NOMO-1 (cell line): Measurements from ENCODE around the gene DHRS7B.
"Not testable (repeated sequence)": the region's sequence is repeated elsewhere in the genome, so short reads cannot be mapped to it uniquely, and the experiment has no call there.

Experiments
- DNase-seq, 2 experiments: peaks; one replicate each; lab custom pipeline; 2025; ENCODE audit not compliant: unreplicated experiment in 2 of 2; lab: John Stamatoyannopoulos, UW

DHRS7B gene

GRCh38 chr17:21126645-21127508 lies at the start of gene DHRS7B:
DHRS7B (plus strand) TSS chr17:21126964; CDS start chr17:21126972, 8 bp downstream.
- DNase-seq = peak; percentile 91 to 92

DNA sequence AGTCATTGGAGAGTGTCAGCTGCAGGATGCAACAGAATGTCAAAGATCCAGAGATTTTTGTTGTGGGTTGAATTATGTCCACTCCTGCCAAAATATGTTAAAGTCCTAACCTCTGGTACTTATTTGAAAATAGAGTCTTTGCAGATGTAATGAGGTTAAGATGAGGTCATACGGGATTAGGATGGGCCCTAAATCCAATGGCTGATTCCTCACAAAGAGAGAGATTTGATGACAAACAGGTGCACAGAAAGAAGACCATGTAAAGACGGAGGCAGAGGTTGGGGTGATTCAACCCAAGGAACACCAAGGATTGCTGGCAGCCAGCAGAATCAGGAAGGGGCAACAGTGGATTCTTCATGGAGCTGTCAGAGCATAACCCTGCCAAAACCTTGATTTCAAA lies 49.5 kb upstream of the DHRS7B start:
- no peak for DNase-seq

DNA sequence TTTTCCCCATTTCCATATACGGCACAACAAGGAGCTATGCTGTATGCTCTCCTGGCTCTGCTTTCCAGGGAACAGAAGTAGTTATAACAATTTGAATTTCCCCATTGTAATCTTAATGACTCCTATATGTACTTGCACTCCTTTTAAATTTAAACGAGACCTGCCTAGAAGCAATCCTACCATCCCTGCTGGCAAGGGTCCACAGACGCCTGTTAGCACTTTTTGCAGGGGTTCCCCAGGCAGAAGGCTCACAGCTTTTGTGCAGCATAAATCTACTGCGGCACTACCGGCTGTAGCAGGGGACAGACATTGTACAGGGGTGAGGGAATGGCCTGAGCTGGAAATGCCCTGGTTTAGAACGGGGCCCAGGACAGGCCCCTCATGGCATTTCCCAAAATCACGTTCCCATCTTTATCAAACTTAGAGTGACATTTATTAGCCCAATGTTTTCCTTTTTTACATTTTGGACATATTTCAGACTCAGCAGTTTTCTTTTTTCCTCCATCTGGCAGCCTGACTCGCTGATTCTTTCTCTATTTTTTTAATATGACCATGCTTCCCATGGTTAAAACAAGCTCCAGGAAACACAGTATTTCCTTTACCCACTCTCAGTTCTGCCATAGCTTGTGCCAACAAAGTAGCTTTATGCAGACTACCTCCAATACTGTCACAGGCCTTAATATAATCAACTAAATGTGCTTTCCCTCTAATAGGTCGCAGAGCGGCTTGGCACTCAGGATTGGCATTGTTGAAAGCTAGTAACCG lies 48.6 kb upstream of the DHRS7B start:
- no peak for DNase-seq

DNA sequence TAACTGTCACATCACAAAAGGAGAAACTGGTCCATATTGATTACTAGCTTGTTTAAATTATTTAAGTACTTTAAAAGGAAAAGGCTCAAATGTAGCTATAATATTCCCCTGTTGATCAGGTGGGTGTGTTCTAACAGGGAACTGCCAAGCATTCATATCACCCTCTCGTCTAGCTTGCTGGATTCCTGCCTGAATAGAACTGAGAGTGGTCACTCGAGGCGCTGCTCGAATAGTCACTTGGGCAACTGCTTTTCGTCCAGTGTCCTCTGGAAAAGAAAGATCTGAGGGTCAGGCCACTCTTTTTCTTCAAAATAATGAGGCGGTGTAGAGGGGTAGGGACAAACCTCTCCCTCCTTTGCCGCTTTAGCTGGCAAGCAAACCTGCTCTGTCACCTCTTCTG lies 47.6 kb upstream of the DHRS7B start:
- DNase-seq = no peak

GRCh38 chr17:21082001-21082436 lies 44.7 kb upstream of the DHRS7B start:
- DNase-seq = no peak

- not testable (repeated sequence) for DNase-seq
Observed at GRCh38 chr17:21085280-21085679, 41.5 kb upstream of the DHRS7B start.

- no peak for DNase-seq
Observed at GRCh38 chr17:21085707-21086106, 41.1 kb upstream of the DHRS7B start.

- DNase-seq = no peak
Observed at GRCh38 chr17:21089145-21089544, 37.6 kb upstream of the DHRS7B start.

GRCh38 chr17:21089933-21090901 lies 36.5 kb upstream of the DHRS7B start:
- peak in 1 of 2 experiments; percentile 46 for DNase-seq

DNA sequence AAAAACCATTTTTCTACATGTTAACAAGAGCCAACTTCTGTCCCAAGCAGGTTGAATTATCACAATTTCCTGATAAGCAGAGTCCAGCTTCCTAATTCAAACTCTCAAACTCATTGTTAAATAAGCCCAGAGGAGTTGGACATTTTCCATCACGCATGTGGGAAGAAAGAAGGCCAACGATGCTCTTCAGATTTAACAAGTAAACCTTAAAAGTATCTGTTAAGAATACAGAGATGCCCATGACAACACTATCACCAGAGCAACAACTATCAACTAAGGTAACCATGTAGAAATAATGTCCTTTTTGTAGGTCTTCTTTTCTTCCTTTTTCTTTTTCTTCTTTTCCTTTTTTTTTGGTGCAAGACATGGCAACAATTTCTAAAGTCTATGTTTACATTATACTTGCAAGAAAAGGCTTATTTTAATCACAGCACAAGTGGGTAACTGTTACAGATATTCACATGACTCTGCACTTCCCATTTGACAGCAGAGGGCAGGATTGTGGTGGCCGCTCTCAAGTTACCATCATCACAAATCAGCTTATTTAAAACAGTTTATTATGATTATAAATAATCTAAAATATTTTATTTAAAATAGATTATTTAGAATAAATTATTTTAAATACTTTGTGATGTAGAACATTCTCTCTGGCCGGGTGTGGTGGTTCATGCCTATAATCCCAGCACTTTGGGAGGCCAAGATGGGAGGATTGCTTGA lies 35.7 kb upstream of the DHRS7B start:
- DNase-seq = no peak

GRCh38 chr17:21094298-21094704 lies 32.5 kb upstream of the DHRS7B start:
- no peak for DNase-seq

DNA sequence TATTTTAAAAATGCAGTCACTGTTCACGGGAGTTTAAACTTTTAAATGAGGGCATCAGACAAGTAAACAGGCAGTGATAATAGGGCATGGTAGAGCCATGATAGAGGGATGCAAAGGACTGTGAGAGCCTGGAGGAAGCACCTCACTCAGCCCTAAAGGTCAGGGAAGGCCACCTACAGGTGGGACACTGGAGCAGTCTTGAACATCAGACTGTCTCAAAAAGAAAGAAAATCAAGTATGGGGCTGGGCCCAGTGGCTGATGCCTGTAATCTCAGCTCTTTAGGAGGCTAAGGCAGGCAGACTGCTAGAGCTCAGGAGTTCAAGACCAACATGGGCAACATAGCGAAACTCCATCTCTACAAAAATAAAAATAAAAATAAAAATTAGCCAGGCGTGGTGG lies 31.0 kb upstream of the DHRS7B start:
- DNase-seq = no peak

DNA sequence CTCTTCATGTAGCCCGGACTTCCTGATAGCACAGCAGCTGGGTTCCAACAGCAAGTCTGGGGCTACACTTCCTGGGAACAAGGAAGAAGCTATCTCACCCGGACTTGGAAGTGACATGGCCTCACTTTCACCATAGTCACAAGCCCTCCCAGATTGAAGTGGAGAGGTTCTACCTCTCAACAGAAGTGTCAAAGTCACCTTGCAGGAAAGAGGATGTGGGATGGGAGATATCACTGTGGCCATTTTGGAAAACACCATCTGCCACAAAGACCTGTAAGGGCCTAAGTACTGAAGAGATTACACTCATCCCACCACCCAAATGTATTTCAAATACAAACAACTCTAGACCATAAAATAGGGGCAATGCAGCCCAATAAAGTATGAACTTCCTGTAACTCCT lies 29.9 kb upstream of the DHRS7B start:
- no peak for DNase-seq

GRCh38 chr17:21098934-21099689 lies 27.7 kb upstream of the DHRS7B start:
- peak; percentile 84 to 95 for DNase-seq

- peak in 1 of 2 experiments; percentile 4 for DNase-seq
Observed at GRCh38 chr17:21100636-21101035, 26.1 kb upstream of the DHRS7B start.

- DNase-seq = no peak
Observed at GRCh38 chr17:21104608-21105007, 22.2 kb upstream of the DHRS7B start.

DNA sequence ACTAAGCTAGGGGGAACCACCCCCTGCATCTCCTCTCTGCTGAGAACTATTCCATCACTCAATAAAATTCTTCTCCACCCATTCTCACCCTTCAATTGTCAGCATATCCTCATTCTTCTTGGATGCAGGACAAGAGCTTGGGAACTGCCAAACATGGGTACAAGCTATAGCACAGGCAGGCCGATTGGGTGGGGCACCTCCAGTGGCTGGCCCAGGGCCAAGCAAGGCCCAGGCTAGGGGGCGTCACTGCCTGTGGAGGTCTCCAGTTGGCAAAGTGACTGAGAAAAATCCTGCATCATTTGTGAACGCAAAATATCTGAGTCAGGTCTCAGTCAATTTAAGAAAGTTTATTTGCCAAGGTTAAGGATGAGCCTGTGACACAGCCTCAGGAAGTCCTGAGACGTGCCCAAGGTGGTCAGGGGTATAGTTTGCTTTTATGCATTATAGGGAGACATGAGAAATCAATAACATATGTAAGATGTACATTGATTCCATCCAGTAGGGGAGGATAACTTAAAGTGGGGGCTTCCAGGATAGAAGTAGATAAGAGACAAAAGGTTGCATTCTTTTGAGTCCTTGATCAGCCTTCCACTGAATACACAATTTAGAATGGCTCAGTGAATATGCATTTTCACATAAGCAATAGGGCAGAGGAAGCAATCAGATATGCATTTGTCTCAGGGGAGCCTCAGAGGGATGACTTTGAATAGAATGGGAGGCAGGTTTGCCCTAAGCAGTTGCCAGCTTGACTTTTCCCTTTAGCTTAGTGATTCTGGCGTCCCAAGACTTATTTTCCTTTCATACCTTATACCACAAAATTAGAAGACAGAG lies 21.5 kb upstream of the DHRS7B start:
- no peak for DNase-seq

DNA sequence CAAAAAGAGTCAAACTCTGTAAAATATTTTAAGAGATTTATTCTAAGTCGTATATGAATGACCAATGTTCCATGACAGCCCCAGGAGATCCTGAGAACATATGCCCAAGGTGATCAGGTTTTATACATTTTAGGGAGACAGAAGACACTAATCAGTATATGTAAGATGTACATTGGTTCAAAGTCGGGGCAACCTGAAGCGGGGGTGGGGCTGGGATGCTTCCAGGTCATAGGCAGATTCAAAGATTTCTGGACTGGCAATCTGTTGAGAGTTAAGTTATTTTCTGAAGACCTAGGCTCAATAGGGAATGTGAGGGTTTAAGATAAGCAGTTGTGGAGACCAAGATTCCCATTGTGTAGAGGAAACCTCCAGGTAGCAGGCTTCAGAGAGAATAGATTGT lies 20.4 kb upstream of the DHRS7B start:
- DNase-seq = no peak
